Subcutaneous abdominal adipose tissue (tissue), 5 donors: ENCODE results near the gene UBL7.

Experiments
- H3K27ac ChIP-seq: one replicate; pipeline ENCODE4 v1.7.0; 2013; ENCODE audit warnings: low read depth, mild to moderate bottlenecking, inconsistent platforms, low read length, moderate library complexity
- H3K27me3 ChIP-seq, 5 donors: one replicate each; pipeline ENCODE4 v1.7.0; 2013; ENCODE audit warnings: low read length in 5 of 5, inconsistent platforms in 1 of 5; ENCODE audit not compliant: control insufficient read depth in 5 of 5, insufficient read depth in 4 of 5
- H3K36me3 ChIP-seq, 5 donors: one replicate each; pipeline ENCODE4 v1.7.0; 2013; ENCODE audit warnings: low read length in 5 of 5; ENCODE audit not compliant: control insufficient read depth in 5 of 5, insufficient read depth in 5 of 5
- H3K4me1 ChIP-seq, 5 donors: one replicate each; pipeline ENCODE4 v1.7.0; 2013; ENCODE audit warnings: low read length in 5 of 5, mild to moderate bottlenecking in 3 of 5, moderate library complexity in 1 of 5; ENCODE audit not compliant: control insufficient read depth in 5 of 5, insufficient read depth in 5 of 5
- H3K4me3 ChIP-seq, 5 donors: one replicate each; pipeline ENCODE4 v1.7.0; 2013; ENCODE audit warnings: low read length in 5 of 5, low read depth in 1 of 5
- H3K9ac ChIP-seq, 5 donors: one replicate each; pipeline ENCODE4 v1.7.0; 2013; ENCODE audit warnings: low read length in 5 of 5, mild to moderate bottlenecking in 4 of 5, moderate library complexity in 3 of 5
- H3K9me3 ChIP-seq, 5 donors: one replicate each; pipeline ENCODE4 v1.7.0; 2013; ENCODE audit warnings: low read length in 5 of 5; ENCODE audit not compliant: control insufficient read depth in 5 of 5
- donor health status: healthy.
- donor health status: healthy.
- donor health status: healthy.
- donor health status: healthy.
- donor health status: healthy.

Gene UBL7

GRCh38 chr15:74432271-74432967, 28.5 kb downstream of the UBL7 start:
- Histone ChIP-seq H3K4me1 (peaks cover 0 to 35% (median 25%) of the 10 kb centered on the region in 5 donors), H3K9ac (no peak overlapping the region), H3K36me3 (no peaks in the 10 kb centered on the region), H3K9me3 (no peaks in the 10 kb centered on the region), H3K27me3 (peaks cover 0 to 12% (median 7%) of the 10 kb centered on the region in 5 donors), H3K4me3 (peak overlapping the region in 1 of 5 donors; percentile 44), H3K27ac (no peak overlapping the region)

GRCh38 chr15:74431645-74432044, 29.3 kb downstream of the UBL7 start:
- Histone ChIP-seq H3K27me3 (peaks cover 0 to 12% (median 7%) of the 10 kb centered on the region in 5 donors), H3K4me1 (peaks cover 0 to 35% (median 25%) of the 10 kb centered on the region in 5 donors), H3K36me3 (no peaks in the 10 kb centered on the region), H3K27ac (no peak overlapping the region), H3K9me3 (no peaks in the 10 kb centered on the region), H3K9ac (no peak overlapping the region), H3K4me3 (no peak overlapping the region)

GRCh38 chr15:74431116-74431515, 29.8 kb downstream of the UBL7 start:
- H3K4me3 ChIP-seq, result no peak overlapping the region
- H3K9ac ChIP-seq, result no peak overlapping the region
- no peak overlapping the region for H3K27ac ChIP-seq
- H3K9me3 ChIP-seq, result no peaks in the 10 kb centered on the region
- H3K27me3 ChIP-seq, result peaks cover 0 to 12% (median 7%) of the 10 kb centered on the region in 5 donors
- H3K36me3 ChIP-seq, result no peaks in the 10 kb centered on the region
- H3K4me1 ChIP-seq, result peaks cover 0 to 35% (median 25%) of the 10 kb centered on the region in 5 donors

GRCh38 chr15:74430510-74430951, 30.4 kb downstream of the UBL7 start:
- H3K27ac ChIP-seq, result no peak overlapping the region
- no peaks in the 10 kb centered on the region for H3K9me3 ChIP-seq
- no peak overlapping the region for H3K9ac ChIP-seq
- H3K36me3 ChIP-seq, result no peaks in the 10 kb centered on the region
- peaks cover 0 to 12% (median 7%) of the 10 kb centered on the region in 5 donors for H3K27me3 ChIP-seq
- H3K4me1 ChIP-seq, result peaks cover 0 to 35% (median 25%) of the 10 kb centered on the region in 5 donors
- no peak overlapping the region for H3K4me3 ChIP-seq

GRCh38 chr15:74429781-74430400, 31.1 kb downstream of the UBL7 start:
- H3K4me3 ChIP-seq, result no peak overlapping the region

GRCh38 chr15:74428970-74429780, 31.8 kb downstream of the UBL7 start:
- peaks cover 0 to 30% (median 21%) of the 10 kb centered on the region in 5 donors for H3K4me1 ChIP-seq
- no peak overlapping the region for H3K9ac ChIP-seq
- no peak overlapping the region for H3K27ac ChIP-seq
- H3K36me3 ChIP-seq, result no peaks in the 10 kb centered on the region
- H3K4me3 ChIP-seq, result no peak overlapping the region
- peaks cover 0 to 12% (median 7%) of the 10 kb centered on the region in 5 donors for H3K27me3 ChIP-seq
- no peaks in the 10 kb centered on the region for H3K9me3 ChIP-seq

More at GRCh38 chr15:74429781-74430400, 31.1 kb downstream of the UBL7 start:
- H3K36me3 ChIP-seq, result no peaks in the 10 kb centered on the region
- peaks cover 0 to 12% (median 7%) of the 10 kb centered on the region in 5 donors for H3K27me3 ChIP-seq
- no peaks in the 10 kb centered on the region for H3K9me3 ChIP-seq
- H3K9ac ChIP-seq, result no peak overlapping the region
- no peak overlapping the region for H3K27ac ChIP-seq
- peaks cover 0 to 35% (median 25%) of the 10 kb centered on the region in 5 donors for H3K4me1 ChIP-seq

- H3K27ac ChIP-seq, result no peak overlapping the region
- peaks cover 0 to 24% (median 16%) of the 10 kb centered on the region in 5 donors for H3K4me1 ChIP-seq
Observed at GRCh38 chr15:74428442-74428787, 32.5 kb downstream of the UBL7 start.

GRCh38 chr15:74427607-74428441, 33.1 kb downstream of the UBL7 start:
- H3K9me3 ChIP-seq, result no peaks in the 10 kb centered on the region
- no peak overlapping the region for H3K27ac ChIP-seq
- H3K4me1 ChIP-seq, result peaks cover 0 to 25% (median 17%) of the 10 kb centered on the region in 5 donors
- H3K36me3 ChIP-seq, result no peaks in the 10 kb centered on the region
- no peak overlapping the region for H3K4me3 ChIP-seq
- H3K27me3 ChIP-seq, result peaks cover 0 to 12% (median 7%) of the 10 kb centered on the region in 5 donors
- H3K9ac ChIP-seq, result no peak overlapping the region

More at GRCh38 chr15:74428442-74428787, 32.5 kb downstream of the UBL7 start:
- Histone ChIP-seq H3K4me3 (no peak overlapping the region), H3K36me3 (no peaks in the 10 kb centered on the region), H3K27me3 (peaks cover 0 to 12% (median 7%) of the 10 kb centered on the region in 5 donors), H3K9ac (no peak overlapping the region), H3K9me3 (no peaks in the 10 kb centered on the region)
